GM18502 (cell line): Measurements from ENCODE around the gene C17orf100.
"Not testable (repeated sequence)": the region's sequence is repeated elsewhere in the genome, so short reads cannot be mapped to it uniquely, and the experiment has no call there.

Experiments used
- ATAC-seq: cut with Tn5 transposase; IDR thresholded peaks from one replicate; pipeline ENCODE4 v1.9.1; 2021; ENCODE audit warnings: mild to moderate bottlenecking; ENCODE audit not compliant: unreplicated experiment, poor library complexity

C17orf100 gene

GRCh38 chr17:6686026-6686425 is 34.5 kb downstream of the C17orf100 start:
- no peak for ATAC-seq

- ATAC-seq = no peak
Observed at GRCh38 chr17:6688944-6689343, 37.4 kb downstream of the C17orf100 start.

DNA sequence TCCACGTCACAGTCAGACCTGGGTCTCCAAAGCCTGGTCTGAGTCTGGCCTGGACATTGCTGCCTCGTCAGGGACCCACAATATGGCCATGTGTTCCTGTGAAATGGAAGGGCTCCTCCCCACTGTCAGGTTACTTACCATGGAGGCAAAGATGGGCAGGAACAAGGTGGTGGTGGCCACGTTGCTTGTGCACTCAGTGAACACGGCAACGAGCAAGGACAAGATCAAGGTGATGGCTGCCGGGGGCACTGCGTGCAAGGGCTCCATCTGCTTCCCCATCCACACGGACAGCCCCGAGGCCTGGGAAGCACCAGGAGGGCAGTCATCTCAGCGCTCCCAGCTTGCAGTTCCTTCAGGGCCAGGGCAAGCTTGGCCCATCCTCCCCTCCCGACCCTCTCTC is 39.1 kb downstream of the C17orf100 start:
- no peak for ATAC-seq

- ATAC-seq = no peak
Observed at GRCh38 chr17:6691546-6691945, 40.0 kb downstream of the C17orf100 start.

- not testable (repeated sequence) for ATAC-seq
Observed at GRCh38 chr17:6691958-6692357, 40.4 kb downstream of the C17orf100 start.

- no peak for ATAC-seq
Observed at GRCh38 chr17:6695051-6695450, 43.5 kb downstream of the C17orf100 start.

- ATAC-seq = no peak
Observed at GRCh38 chr17:6695565-6695964, 44.0 kb downstream of the C17orf100 start.

GRCh38 chr17:6696906-6697305 is 45.3 kb downstream of the C17orf100 start:
- no peak for ATAC-seq

DNA sequence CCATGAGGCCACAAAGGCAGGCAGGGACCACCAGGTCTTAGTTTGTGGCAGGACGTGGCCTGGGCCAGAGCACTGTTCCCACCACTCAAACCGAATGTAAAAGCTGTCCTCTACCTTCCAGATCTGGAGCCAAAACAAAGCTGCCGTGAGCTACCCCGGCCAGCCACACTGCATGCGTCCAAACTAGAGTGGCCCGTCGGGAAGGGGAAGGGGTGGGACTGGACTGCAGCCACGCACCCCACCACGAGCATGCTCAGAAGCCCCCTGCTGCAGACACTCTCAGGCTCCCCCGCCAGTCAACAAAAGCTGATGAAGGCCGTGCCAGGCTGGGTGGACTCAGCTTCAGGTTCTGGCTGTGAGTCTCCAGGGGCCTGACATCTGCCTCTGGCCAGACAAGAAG is 46.4 kb downstream of the C17orf100 start:
- no peak for ATAC-seq

GRCh38 chr17:6699997-6700947 is 48.7 kb downstream of the C17orf100 start:
- ATAC-seq = no peak

DNA sequence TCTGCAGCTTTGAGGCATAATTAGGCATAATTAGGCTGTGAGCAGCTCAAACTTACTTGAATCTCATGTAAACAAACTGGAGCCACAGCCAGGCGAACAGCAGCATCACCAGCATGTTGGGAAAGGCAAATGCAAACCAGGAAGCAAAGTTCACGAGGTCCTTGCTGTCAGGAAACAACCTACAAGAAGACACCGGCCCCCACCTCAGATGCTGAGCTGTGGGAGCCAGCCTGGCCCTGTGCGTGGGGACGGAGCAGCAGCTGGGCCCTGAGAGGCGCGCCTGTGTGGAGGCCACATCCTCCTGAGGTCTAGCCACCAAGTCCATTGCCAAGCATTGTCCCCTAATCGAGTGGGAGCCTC is 49.4 kb downstream of the C17orf100 start:
- ATAC-seq = no peak

GRCh38 chr17:6701719-6702118 is 50.2 kb downstream of the C17orf100 start:
- ATAC-seq = no peak

DNA sequence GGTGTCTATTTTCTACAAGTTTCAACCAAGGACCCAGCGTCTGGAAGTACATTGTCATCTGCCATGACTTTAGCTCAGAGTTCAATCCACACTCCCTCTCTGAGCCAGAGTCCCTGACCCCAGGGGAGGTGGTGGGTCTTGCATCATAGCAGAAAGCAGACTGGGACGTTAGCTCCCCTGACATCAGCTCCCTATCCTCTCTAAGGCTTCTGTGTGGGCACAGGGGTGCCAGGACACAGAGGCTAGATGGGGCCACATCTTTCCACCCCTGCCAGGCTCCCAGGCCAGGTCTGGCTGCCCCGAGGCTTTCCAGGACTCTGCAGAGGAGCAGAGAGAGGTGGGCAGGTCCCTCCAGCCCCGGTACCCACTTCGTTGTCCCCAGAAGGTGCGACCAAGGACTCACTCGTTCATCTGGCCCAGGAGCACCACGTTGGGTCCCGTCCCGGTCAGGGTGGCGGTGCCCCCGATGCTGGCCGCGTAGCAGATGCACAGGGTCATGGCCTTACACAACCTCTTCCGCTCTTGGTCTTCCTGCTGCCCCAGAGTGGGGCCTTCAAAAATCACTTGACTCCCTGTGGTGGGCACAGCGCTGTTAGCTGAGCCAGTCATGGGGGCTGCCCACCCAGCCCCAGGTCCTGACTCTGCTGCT is 51.1 kb downstream of the C17orf100 start:
- ATAC-seq = no peak
